SU-DHL-6 (cell line): ENCODE data around the gene RPL35.

Experiments used
- H2AFZ ChIP-seq: fragments of 200-600 bp; sonication (generic); 2 replicates; pipeline ENCODE4 v1.6.1; 2014; ENCODE audit warnings: low read depth, mild to moderate bottlenecking, moderate library complexity, mixed read lengths, antibody characterized with exemption, low read length; ENCODE audit not compliant: severe bottlenecking
- H3F3A ChIP-seq: fragments of 200-600 bp; shearing (Covaris generic); 2 replicates; pipeline ENCODE4 v1.6.0; 2016; ENCODE audit warnings: antibody characterized with exemption, mild to moderate bottlenecking; ENCODE audit not compliant: insufficient read depth
- H3K27ac ChIP-seq: fragments of 200-600 bp; sonication (generic); 2 replicates; pipeline ENCODE4 v1.5.1; 2016; ENCODE audit warnings: low read depth, mild to moderate bottlenecking, low read length, moderate library complexity, mixed read lengths
- H3K27me3 ChIP-seq: fragments of 200-600 bp; sonication (generic), shearing (Covaris generic); 2 replicates; pipeline ENCODE4 v1.6.0; 2014; ENCODE audit warnings: mild to moderate bottlenecking, low read length
- H3K36me3 ChIP-seq: fragments of 200-600 bp; sonication (generic); 2 replicates; pipeline ENCODE4 v1.6.1; 2014; ENCODE audit warnings: mild to moderate bottlenecking, low read length, mixed read lengths
- H3K4me2 ChIP-seq: fragments of 300-600, 200-600 bp; shearing (Covaris generic), sonication (generic); 2 replicates; pipeline ENCODE4 v1.6.0; 2014; ENCODE audit warnings: low read length, low read depth, mild to moderate bottlenecking; ENCODE audit not compliant: poor library complexity, severe bottlenecking
- H3K4me3 ChIP-seq: fragments of 200-600 bp; sonication (generic); 2 replicates; pipeline ENCODE4 v1.5.1; 2014; ENCODE audit warnings: antibody characterized with exemption, low read length, mild to moderate bottlenecking, mixed read lengths; ENCODE audit not compliant: insufficient read depth, poor library complexity, severe bottlenecking
- H3K79me2 ChIP-seq: fragments of 200-600 bp; sonication (generic); 2 replicates; pipeline ENCODE4 v1.6.1; 2014; ENCODE audit warnings: mild to moderate bottlenecking, low read length, moderate library complexity; ENCODE audit not compliant: insufficient read depth
- H3K9ac ChIP-seq: fragments of 200-600 bp; sonication (generic); 2 replicates; pipeline ENCODE4 v1.7.0; 2014; ENCODE audit warnings: mild to moderate bottlenecking, low read length
- H3K9me2 ChIP-seq: fragments of 200-600 bp; sonication (generic); replicated peaks from 2 replicates; pipeline ENCODE4 v1.6.1; 2014; ENCODE audit warnings: low read length; ENCODE audit not compliant: insufficient read depth
- H3K9me3 ChIP-seq: fragments of 200-600 bp; sonication (generic); 2 replicates; pipeline ENCODE4 v1.6.1; 2014; ENCODE audit warnings: low read length, mixed read lengths; ENCODE audit not compliant: insufficient read depth
- H4K20me1 ChIP-seq: fragments of 200-600 bp; sonication (generic); 2 replicates; pipeline ENCODE4 v1.6.1; 2014; ENCODE audit warnings: low read depth, mild to moderate bottlenecking, antibody characterized with exemption, low read length, moderate library complexity, mixed read lengths
- EZH2phosphoT487 ChIP-seq: fragments of 200-600 bp; sonication (generic), shearing (Covaris generic); conservative IDR thresholded peaks from 2 replicates; pipeline ENCODE4 v1.6.1; 2018; ENCODE audit warnings: mild to moderate bottlenecking, antibody characterized with exemption, low read length, moderate library complexity, mixed read lengths
- TF ChIP-seq, protein P1 (sequence below): fragments of 200-600 bp; sonication (generic); IDR thresholded peaks from one replicate; pipeline ENCODE4 v1.5.1; 2017; ENCODE audit warnings: antibody characterized with exemption, mild to moderate bottlenecking, low read length, moderate library complexity; ENCODE audit not compliant: insufficient read depth, poor library complexity, severe bottlenecking

The RPL35 gene

DNA sequence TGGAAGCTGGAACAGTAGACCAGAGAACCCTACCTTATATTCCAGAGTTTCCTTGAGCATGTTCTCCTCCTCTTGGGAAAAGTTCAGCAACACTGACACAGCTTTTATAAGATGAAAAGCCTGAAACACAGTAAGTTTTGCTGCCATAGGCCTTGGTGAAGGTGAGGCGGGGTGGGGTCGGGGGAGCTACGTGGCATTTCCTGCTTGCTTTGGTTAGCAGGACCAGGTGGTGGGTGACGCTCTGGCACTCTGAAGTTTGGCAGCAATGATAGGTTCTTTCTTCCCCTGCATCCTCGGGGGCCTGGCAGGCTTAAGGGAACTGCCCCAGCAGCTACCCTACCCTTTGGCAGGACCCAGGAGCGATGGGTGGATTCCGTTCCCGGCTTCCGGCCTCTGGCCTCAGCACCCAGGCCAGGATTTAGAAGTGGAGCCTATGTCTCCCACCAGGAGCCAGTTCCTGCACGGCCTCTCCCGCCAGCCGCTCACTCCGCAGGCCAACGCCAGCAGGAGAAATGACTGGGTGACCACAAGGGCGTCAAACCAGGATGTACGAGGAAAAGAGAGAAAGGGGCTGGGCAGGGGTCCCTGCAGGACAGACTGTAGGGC, 19.5 kb upstream of the RPL35 start:
- Histone ChIP-seq H3K9ac (no peak overlapping the region), H4K20me1 (no peaks in the 10 kb centered on the region), H3F3A (peaks cover 22% of the 10 kb centered on the region), H2AFZ (no peak overlapping the region), H3K4me2 (no peak overlapping the region), H3K9me3 (no peaks in the 10 kb centered on the region), H3K36me3 (peaks cover 3% of the 10 kb centered on the region; the same call in 1 of the 2 replicates), H3K27ac (no peak overlapping the region), H3K79me2 (no peaks in the 10 kb centered on the region), H3K9me2 (no peaks in the 10 kb centered on the region), H3K4me3 (no peak overlapping the region), H3K27me3 (no peaks in the 10 kb centered on the region)
- TF ChIP-seq, protein P1, sequence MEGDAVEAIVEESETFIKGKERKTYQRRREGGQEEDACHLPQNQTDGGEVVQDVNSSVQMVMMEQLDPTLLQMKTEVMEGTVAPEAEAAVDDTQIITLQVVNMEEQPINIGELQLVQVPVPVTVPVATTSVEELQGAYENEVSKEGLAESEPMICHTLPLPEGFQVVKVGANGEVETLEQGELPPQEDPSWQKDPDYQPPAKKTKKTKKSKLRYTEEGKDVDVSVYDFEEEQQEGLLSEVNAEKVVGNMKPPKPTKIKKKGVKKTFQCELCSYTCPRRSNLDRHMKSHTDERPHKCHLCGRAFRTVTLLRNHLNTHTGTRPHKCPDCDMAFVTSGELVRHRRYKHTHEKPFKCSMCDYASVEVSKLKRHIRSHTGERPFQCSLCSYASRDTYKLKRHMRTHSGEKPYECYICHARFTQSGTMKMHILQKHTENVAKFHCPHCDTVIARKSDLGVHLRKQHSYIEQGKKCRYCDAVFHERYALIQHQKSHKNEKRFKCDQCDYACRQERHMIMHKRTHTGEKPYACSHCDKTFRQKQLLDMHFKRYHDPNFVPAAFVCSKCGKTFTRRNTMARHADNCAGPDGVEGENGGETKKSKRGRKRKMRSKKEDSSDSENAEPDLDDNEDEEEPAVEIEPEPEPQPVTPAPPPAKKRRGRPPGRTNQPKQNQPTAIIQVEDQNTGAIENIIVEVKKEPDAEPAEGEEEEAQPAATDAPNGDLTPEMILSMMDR, result no peak
- no peak for TF ChIP-seq EZH2phosphoT487

DNA sequence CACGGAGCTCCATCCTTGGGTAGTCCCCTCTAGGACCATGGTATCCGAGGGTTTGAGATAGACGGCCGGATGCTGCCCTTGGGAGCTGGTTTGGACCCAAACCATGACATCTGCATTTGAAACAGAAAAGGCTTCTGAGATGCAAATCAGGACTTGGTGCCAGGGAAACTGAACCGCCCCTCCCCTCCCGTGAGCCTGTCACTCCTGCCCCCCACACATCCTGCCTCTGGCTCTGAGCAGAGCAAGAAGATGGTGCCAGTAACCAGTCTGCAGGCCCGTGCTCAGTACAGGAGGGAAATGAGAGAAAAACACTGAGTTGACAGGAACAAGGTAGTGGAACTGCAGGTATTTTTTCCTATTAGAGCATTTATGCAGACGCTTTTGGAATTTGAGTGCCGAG, 18.7 kb upstream of the RPL35 start:
- Histone ChIP-seq H3K4me3 (no peak overlapping the region), H3K36me3 (peaks cover 3% of the 10 kb centered on the region; the same call in 1 of the 2 replicates), H3K4me2 (no peak overlapping the region), H3K27ac (no peak overlapping the region), H3K9me3 (no peaks in the 10 kb centered on the region), H3K27me3 (no peaks in the 10 kb centered on the region), H2AFZ (no peak overlapping the region), H4K20me1 (no peaks in the 10 kb centered on the region), H3F3A (peaks cover 22% of the 10 kb centered on the region), H3K79me2 (no peaks in the 10 kb centered on the region), H3K9me2 (no peaks in the 10 kb centered on the region), H3K9ac (no peak overlapping the region)
- TF ChIP-seq, protein P1, result no peak
- no peak for TF ChIP-seq EZH2phosphoT487

DNA sequence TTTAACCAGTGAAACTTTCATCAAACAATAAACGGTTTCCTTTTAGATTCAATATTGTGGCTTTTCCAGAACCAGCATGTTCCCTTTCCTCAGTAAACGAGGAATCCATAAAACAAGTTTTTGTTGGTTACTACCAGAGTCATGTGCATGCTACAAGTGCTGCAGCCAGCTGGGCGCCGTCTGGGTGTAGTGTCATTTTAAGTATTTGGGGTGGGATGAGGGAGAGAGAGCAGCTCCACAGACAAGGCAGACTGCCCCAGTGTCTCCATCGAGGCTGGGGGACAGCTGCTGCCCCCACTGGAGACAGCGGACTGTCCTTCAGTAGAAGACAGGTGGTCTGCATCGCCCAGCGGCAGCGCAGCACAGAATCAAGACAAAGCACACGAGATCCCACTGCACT, 17.5 kb upstream of the RPL35 start:
- TF ChIP-seq, protein P1, result no peak
- no peak for TF ChIP-seq EZH2phosphoT487
- Histone ChIP-seq H3F3A (peaks cover 22% of the 10 kb centered on the region), H3K36me3 (peaks cover 3% of the 10 kb centered on the region; the same call in 1 of the 2 replicates), H3K4me3 (no peak overlapping the region), H3K9me2 (no peaks in the 10 kb centered on the region), H3K9me3 (no peaks in the 10 kb centered on the region), H3K79me2 (0 out of 2 replicates have a peak, but pooled peaks cover 3% of the 10 kb centered on the region), H3K9ac (no peak overlapping the region), H4K20me1 (no peaks in the 10 kb centered on the region), H2AFZ (no peak overlapping the region), H3K27me3 (no peaks in the 10 kb centered on the region), H3K27ac (no peak overlapping the region), H3K4me2 (no peak overlapping the region)
